NCI-H524 (cell line): ENCODE data around the gene LIMS2.

Source experiments
- DNase-seq, 2 experiments: peaks; one replicate each; lab custom pipeline; 2025; lab: John Stamatoyannopoulos, UW

Gene LIMS2

DNA sequence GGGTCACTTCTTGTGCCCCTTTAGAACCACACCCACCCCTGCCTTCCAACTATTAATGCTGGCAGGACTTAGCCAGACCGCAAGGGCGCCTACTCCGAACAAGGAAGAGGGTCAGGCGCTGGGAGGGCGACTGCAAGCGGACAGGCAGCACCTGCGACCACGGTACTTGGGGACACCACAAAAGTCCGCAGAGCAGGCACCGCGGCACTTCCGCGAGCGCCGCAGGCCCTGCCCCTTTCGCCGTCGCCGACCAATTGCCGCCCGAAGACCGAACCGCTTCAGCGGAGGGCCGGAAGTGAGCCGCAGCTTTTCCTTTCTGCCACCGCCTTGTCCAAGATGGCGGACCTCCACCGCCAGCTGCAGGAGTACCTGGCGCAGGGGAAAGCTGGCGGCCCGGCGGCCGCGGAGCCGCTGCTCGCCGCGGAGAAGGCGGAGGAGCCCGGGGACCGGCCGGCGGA, 25.9 kb upstream of the LIMS2 start, which contains the start of gene SFT2D3:
TSS of gene SFT2D3 (plus strand) at position 305 of the 458 bp plus-strand sequence. CDS start at position 337, 32 bp downstream.
- DNase-seq, result peak; percentile 71 to 87

DNA sequence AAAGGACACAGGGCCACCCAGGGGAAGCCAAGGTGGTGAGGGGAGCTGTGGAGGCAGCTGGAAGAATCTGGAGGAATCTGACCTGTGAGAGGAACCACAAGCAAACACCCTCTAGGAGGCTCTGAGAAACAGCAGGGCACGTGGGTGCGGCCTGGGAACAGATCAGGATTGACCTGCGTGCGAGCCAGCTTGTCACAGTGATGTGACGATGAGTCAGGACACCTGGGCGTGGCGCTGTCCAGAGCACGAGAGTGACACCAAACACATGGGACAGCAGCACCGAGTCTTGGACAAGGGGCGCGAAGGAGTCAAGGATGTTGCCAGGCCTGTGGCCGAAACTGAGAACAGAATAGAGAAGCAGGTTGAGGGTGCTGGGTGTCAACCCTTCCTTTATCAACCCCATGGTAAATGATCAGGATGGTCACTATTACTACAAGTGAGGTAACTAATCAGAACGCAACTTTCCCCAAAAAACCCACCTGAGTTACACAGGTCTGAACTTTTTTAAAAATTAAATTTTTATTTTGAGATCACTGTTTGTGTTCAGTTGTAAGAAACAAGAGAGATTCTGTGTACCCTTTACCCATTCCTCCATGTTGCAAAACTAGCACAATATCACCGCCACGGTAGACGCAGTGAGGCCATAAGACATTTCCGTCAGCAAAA, 25.3 kb upstream of the LIMS2 start:
- DNase-seq, result no peak

- no peak for DNase-seq
Measured at GRCh38 chr2:127698553-127699355, 23.4 kb upstream of the LIMS2 start.

- no peak for DNase-seq
Measured at GRCh38 chr2:127697482-127698180, 22.3 kb upstream of the LIMS2 start.

- peak in 1 of 2 experiments; percentile 65 for DNase-seq
Measured at GRCh38 chr2:127695491-127696472, 20.5 kb upstream of the LIMS2 start.

DNA sequence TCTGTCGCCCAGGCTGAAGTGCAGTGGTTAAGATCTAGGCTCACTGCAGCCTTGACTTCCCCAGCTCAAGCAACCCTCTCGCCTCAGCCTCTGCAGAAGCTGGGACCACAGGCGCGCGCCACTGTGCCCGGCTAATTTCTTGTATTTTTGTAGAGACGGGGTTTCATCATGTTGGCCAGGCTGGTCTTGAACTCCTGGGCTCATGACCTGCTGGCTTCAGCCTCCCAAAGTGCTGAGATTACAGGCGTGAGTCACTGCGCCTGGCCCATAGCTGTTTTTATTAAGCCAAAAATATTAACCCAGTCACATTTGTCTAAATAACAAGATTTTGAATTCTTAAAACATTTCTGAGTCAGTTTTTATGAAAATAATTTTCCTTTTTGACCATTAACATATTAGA, 19.7 kb upstream of the LIMS2 start:
- DNase-seq, result no peak

DNA sequence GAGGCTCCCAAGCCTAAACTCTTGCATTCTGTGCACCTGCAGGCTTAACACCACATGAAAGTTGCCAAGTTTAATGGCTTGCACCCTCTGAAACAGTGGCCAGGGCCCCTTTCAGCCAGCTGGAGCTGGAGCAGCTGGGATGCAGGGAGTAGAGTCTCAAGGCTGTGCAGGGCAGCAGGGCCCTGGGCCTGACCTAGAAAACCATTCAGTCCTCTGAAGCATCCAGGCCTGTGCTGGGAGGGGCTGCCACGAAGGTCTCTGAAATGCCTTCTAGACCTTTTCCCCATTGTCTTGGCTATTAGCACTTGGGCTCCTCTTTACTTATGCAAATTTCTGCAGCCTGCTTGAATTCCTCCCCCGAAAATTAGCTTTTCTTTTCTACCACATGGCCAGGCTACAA, 15.4 kb upstream of the LIMS2 start:
- no peak for DNase-seq

- DNase-seq, result no peak
Measured at GRCh38 chr2:127688405-127688804, 13.1 kb upstream of the LIMS2 start.

GRCh38 chr2:127685410-127686080, 10.2 kb upstream of the LIMS2 start:
- no peak for DNase-seq

DNA sequence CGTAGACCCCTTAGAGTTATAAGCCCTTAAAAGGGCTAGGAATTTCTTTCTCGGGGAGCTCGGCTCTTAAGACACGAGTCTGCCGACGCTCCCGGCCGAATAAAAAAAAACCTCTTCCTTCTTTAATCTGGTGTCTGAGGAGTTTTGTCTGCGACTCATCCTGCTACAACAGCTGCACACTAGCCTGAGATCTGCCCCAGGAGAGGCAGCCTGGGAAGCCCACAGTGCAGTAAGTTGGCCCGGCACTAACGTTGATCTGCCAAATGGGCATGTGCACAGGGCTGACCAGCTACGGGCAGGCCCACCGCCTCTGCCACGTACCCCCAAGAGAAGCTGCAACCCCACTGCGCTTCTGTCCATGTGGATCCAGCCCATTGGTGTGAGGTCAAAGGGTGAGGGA, 8.4 kb upstream of the LIMS2 start:
- no peak for DNase-seq

GRCh38 chr2:127683056-127683455, 7.7 kb upstream of the LIMS2 start:
- DNase-seq, result no peak

DNA sequence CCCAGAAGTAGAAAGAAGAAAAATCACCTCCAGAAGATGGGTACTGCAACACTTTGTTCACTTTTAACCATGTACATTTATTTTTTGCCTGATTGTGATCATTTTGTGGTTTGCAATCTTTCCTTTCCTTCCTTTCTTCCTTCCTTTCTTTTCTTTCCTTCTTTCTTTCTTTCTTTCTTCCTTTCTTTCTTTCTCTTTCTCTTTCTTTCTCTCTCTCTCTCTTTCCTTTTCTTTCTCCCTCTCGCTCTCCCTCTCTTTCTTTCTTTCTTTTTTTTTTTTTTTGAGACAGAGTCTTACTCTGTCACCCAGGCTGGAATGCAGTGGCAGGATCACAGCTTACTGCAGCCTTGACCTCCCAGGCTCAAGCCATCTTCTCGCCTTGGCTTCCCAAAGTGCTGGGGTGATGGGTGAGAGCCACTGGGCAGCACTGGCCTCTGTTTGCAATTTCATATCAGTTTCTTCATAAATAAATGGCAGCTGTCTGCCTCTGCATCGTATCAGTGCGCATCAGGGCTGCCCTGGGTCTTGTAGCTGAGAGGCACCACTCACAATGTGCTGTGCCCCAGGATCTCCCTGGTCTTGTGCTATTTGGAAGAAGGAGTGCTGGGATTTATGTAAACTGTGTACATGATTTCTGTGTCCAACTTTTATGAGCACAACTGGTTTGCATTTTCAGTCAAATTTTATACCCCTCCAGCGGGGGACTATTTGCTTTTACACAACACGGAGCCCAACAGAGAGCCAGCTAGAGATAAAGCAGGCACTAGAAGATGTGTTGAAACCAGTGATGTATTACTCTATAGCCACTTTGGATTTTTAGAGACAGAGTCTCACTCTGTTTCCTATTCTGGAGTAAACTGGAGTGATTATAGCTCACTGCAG, 6.9 kb upstream of the LIMS2 start:
- DNase-seq, result no peak

- DNase-seq, result no peak
Measured at GRCh38 chr2:127681288-127681804, 6.0 kb upstream of the LIMS2 start.

DNA sequence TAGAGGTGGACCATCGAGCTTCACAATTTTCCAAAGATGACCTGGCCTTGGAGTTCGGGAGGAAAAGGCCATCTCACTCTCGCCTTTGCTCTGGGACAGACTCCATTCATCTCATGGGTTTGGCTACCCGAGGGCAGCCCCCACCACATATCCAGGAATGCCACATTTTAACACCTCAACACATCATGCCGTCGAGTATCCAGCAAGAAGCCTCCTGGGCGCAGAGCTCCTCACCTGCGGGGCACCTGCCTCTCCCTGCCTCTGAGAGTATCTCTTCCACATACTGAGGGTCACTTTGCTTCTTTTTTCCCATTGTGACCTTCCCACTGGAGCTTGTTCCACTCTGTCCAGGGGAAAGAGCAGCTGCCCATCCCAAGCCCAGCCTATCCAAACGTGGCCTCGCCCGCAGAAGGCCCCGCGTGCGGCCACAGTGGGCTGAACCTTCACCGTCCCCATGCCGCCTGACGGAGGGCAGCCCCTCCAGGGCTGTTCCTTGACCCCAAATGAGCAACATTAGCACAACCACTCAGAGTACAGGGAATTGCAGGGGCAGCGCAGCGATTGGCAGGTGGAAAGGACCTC, 5.5 kb upstream of the LIMS2 start:
- no peak for DNase-seq

- no peak for DNase-seq
Measured at GRCh38 chr2:127679680-127680361, 4.5 kb upstream of the LIMS2 start.

GRCh38 chr2:127678991-127679390, 3.7 kb upstream of the LIMS2 start:
- DNase-seq, result no peak

GRCh38 chr2:127678531-127678930, 3.2 kb upstream of the LIMS2 start:
- DNase-seq, result no peak

GRCh38 chr2:127676906-127677305, 1.6 kb upstream of the LIMS2 start:
- DNase-seq, result peak in 1 of 2 experiments; percentile 13
